Esophagus squamous epithelium (tissue), 5 donors: ENCODE data around the gene RSU1. TPM values are rescaled to one million over a fixed set of nuclear protein-coding genes. Genes with fewer than 3 reads are reported as not detected.

ENCODE experiments used
- DNase-seq: peaks from one replicate; lab custom pipeline; 2025; lab: John Stamatoyannopoulos, UW
- H3K27ac ChIP-seq, 4 donors: fragments of 200-600 bp; sonication (generic); one replicate each; pipeline ENCODE4 v1.5.1; 2016 to 2019; ENCODE audit warnings: mild to moderate bottlenecking in 1 of 4
- H3K27me3 ChIP-seq, 4 donors: fragments of 200-600 bp; sonication (generic); 1 replicate in 3 of 4; 2 replicates in 1 of 4; pipeline versions ENCODE4 v1.5.1 to v1.6.0; 2017 to 2021; ENCODE audit warnings: antibody characterized with exemption in 1 of 4
- H3K36me3 ChIP-seq, 3 donors: fragments of 200-600 bp; sonication (generic); one replicate each; pipeline ENCODE4 v1.5.1; 2016 to 2019
- H3K4me1 ChIP-seq, 3 donors: fragments of 200-600 bp; sonication (generic); one replicate each; pipeline ENCODE4 v1.5.1; 2017 to 2019
- H3K4me3 ChIP-seq, 4 donors: fragments of 200-600 bp; sonication (generic); 1 replicate in 3 of 4; 2 replicates in 1 of 4; pipeline ENCODE4 v1.5.1; 2016 to 2019; ENCODE audit warnings: mild to moderate bottlenecking in 2 of 4, moderate library complexity in 1 of 4
- H3K9me3 ChIP-seq, 3 donors: fragments of 200-600 bp; sonication (generic); one replicate each; pipeline ENCODE4 v1.5.1; 2016 to 2019
- POLR2A ChIP-seq, 4 donors: fragments of 450-650 bp; IDR thresholded peaks; one replicate each; pipeline ENCODE4 v1.6.1; 2017; ENCODE audit warnings: antibody characterized with exemption in 4 of 4, mild to moderate bottlenecking in 4 of 4, moderate library complexity in 3 of 4
- WGBS, 2 donors: methylation state at CpG; one replicate each; pipeline ENCODE4 v1.1.5; 2018; 5-methylcytosine and 5-hydroxymethylcytosine counted together
- intact Hi-C: fragments of 100-400 bp; cut with DNase I; formaldehyde crosslinking; loops from one replicate; pipeline ENCODE4 v1.15.0; 2022
- total RNA-seq, 4 donors: library from RNA; depleted of rRNA; stranded (reverse); fragments of >200 nt; gene quantifications; one replicate each; pipeline ENCODE4 v1.1.0, GENCODE V29; 2016
- TF ChIP-seq, protein P1 (sequence below), 6 experiments: fragments of 450-650 bp in 4 of 6; fragments of 200-600 bp in 2 of 6; sonication (generic) in 2 of 6; IDR thresholded peaks; one replicate each; pipeline ENCODE4 v1.5.1; 2016 to 2019; ENCODE audit warnings: antibody characterized with exemption in 6 of 6, mild to moderate bottlenecking in 4 of 6, moderate library complexity in 4 of 6
- donor health status: DM: yes; HTN: yes; CAD: no.

RSU1 gene
- total RNA-seq, 4 donors from 2014 or later, result 43.5 to 61.5 (median 51.3) TPM

DNA sequence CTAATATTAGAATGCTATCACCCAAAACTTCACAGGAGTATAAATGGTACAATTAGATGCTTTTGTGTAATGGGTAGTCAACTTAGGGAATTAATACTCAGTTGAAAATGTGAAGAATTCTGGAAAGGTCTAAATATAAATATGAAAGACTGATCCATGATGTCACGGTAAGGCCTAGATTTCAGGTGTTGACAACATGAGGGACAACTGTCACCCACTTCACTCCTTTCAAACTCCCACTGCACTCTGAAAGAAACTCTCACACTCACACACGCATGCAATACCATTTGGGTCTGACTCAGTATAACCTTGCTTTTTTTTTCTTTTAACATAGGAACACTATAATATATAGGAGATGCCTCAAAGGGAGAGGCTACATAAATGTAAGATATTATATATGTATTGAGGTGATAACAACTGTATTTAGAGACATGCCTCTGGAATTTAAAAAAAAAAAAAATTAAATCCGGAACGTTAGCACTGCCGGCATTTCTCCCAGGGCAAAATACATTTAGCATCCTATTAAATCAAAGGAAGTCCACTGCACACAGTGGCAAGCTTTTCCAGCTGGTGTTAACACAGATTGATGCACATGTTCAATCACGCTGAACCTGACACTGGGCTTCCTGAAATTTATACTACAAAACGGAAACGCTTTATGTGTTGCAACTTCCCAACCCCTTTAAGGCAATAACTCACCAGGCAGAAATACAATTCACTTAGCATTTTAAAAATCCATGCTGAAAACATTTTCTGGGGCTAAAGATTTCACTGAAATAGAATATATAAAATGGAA, 74.9 kb downstream of the RSU1 start:
- 63 to 67% methylated on average over 8 of the region's 8 CpGs for WGBS, 2 donors
- no peak for DNase-seq
- Histone ChIP-seq H3K27ac (no peak overlapping the region), H3K36me3 (peaks cover 0 to 46% (median 0%) of the 10 kb centered on the region in 3 donors), H3K4me3 (no peak overlapping the region), H3K9me3 (peaks cover 0 to 9% (median 2%) of the 10 kb centered on the region in 3 donors), H3K4me1 (no peaks in the 10 kb centered on the region), H3K27me3 (no peaks in the 10 kb centered on the region)
- intact Hi-C loops, result no loop called here
- no peak for TF ChIP-seq POLR2A (IDR thresholded peaks at IDR 0.05)
- TF ChIP-seq, protein P1, sequence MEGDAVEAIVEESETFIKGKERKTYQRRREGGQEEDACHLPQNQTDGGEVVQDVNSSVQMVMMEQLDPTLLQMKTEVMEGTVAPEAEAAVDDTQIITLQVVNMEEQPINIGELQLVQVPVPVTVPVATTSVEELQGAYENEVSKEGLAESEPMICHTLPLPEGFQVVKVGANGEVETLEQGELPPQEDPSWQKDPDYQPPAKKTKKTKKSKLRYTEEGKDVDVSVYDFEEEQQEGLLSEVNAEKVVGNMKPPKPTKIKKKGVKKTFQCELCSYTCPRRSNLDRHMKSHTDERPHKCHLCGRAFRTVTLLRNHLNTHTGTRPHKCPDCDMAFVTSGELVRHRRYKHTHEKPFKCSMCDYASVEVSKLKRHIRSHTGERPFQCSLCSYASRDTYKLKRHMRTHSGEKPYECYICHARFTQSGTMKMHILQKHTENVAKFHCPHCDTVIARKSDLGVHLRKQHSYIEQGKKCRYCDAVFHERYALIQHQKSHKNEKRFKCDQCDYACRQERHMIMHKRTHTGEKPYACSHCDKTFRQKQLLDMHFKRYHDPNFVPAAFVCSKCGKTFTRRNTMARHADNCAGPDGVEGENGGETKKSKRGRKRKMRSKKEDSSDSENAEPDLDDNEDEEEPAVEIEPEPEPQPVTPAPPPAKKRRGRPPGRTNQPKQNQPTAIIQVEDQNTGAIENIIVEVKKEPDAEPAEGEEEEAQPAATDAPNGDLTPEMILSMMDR (IDR thresholded peaks at IDR 0.05), result no peak

DNA sequence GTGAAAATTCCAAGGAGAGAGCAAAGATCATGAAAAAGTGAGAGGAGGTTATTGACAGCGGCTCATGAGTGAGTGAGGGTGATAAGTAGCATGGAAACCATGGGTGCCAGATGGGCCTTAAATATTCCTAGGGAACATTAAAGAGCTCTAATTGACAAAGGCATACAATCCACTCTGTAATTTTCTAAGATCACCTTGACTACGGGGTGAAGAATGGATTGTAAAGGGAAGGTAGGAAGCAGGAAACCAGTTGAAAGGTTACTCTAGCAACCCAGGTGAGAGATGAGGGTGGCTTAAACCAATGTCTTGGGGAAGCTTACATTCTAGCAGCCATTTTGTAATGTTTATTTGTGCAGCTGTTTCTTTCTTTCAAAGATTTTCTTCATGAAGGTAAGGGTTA, 75.7 kb downstream of the RSU1 start:
- Histone ChIP-seq H3K27ac (no peak overlapping the region), H3K27me3 (no peaks in the 10 kb centered on the region), H3K9me3 (peaks cover 0 to 15% (median 6%) of the 10 kb centered on the region in 3 donors), H3K4me3 (no peak overlapping the region), H3K36me3 (peaks cover 0 to 46% (median 0%) of the 10 kb centered on the region in 3 donors), H3K4me1 (no peaks in the 10 kb centered on the region)
- 83 to 86% methylated on average over 2 of the region's 2 CpGs for WGBS, 2 donors
- TF ChIP-seq, protein P1 (IDR thresholded peaks at IDR 0.05), result no peak
- TF ChIP-seq POLR2A (IDR thresholded peaks at IDR 0.05), result no peak
- DNase-seq, result no peak
- intact Hi-C loops, result no loop called here

DNA sequence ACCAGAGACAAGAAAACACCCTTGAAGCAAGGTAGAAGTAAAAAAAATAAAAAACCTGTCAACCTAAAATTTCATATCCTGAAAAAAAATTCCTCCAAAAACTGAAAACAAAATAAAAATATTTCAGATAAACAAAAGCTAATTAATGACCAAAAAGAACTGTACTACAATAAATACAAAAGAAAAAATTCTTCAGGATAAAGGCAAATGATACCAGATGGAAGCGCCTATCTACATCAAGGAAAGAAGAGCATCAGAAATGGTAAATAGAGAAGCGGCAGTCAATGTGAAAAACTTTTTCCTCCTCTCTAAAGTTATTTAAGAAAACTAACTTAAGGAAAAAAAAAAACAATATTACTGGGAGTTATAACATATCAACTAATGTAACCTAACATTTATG, 79.8 kb downstream of the RSU1 start:
- no peak for TF ChIP-seq POLR2A (IDR thresholded peaks at IDR 0.05)
- TF ChIP-seq, protein P1 (IDR thresholded peaks at IDR 0.05), result no peak

DNA sequence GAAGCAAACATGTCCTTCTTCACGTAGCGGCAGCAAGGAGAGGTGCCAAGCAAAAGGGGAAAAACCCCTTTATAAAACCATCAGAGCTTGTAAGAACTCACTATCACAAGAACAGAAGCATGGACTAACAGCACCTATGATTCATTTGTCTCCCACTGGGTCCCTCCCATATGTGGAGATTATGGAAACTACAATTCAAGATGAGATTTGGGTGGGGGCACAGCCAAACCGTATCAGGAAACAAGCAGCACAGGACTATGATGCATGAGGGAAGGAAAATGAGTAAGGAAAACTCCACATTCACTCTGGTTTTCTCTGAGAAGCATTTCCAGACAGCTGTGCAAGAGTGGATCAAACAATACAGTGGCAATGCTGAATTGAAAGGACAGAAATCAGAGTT, 81.6 kb downstream of the RSU1 start:
- Histone ChIP-seq H3K27me3 (no peaks in the 10 kb centered on the region), H3K27ac (no peak overlapping the region), H3K36me3 (peaks cover 0 to 52% (median 0%) of the 10 kb centered on the region in 3 donors), H3K4me3 (no peak overlapping the region), H3K4me1 (no peaks in the 10 kb centered on the region), H3K9me3 (peaks cover 0 to 15% (median 6%) of the 10 kb centered on the region in 3 donors)
- intact Hi-C loops, result no loop called here
- 79 to 96% methylated on average over 3 of the region's 3 CpGs for WGBS, 2 donors
- no peak for DNase-seq
- no peak for TF ChIP-seq POLR2A (IDR thresholded peaks at IDR 0.05)
- TF ChIP-seq, protein P1 (IDR thresholded peaks at IDR 0.05), result no peak

More for the DNA sequence above, 79.8 kb downstream of the RSU1 start:
- Histone ChIP-seq H3K4me1 (no peaks in the 10 kb centered on the region), H3K9me3 (peaks cover 0 to 15% (median 6%) of the 10 kb centered on the region in 3 donors), H3K27ac (no peak overlapping the region), H3K27me3 (no peaks in the 10 kb centered on the region), H3K4me3 (no peak overlapping the region), H3K36me3 (peaks cover 0 to 54% (median 0%) of the 10 kb centered on the region in 3 donors)
- intact Hi-C loops, result no loop called here
- no peak for DNase-seq
- 95 to 98% methylated on average over 2 of the region's 2 CpGs for WGBS, 2 donors

DNA sequence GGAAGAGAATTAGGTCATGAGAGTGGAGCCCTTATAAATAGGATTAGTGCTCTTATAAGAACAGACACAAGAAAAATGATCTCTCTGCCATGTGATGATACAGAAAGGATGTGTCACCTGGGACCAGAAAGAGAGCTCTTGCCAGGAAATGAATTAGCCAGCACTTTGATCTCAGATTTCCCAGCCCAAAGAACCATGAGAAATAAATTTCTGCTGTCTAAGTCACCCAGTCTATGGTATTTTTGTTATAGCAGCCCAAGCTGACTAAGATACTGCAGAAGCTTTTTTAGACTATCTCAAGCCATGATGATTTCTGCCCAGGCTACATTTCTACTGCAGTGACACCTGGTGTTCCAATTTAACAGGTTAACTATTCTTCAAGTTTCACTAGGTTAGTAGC, 84.8 kb downstream of the RSU1 start:
- TF ChIP-seq POLR2A (IDR thresholded peaks at IDR 0.05), result no peak
- TF ChIP-seq, protein P1 (IDR thresholded peaks at IDR 0.05), result no peak
- no peak overlapping the region for H3K27ac ChIP-seq
- intact Hi-C loops, result no loop called here

More for the DNA sequence above, 84.8 kb downstream of the RSU1 start:
- peaks cover 0 to 52% (median 0%) of the 10 kb centered on the region in 3 donors for H3K36me3 ChIP-seq
- H3K4me1 ChIP-seq, result no peaks in the 10 kb centered on the region
- no peaks in the 10 kb centered on the region for H3K27me3 ChIP-seq
- DNase-seq, result no peak
- H3K9me3 ChIP-seq, result peaks cover 0 to 6% (median 5%) of the 10 kb centered on the region in 3 donors
- H3K4me3 ChIP-seq, result no peak overlapping the region
